Astrocyte (in vitro differentiated cells and primary cell): ENCODE results near the gene DUSP12. TPM values are rescaled to one million over a fixed set of nuclear protein-coding genes. Genes with fewer than 3 reads are reported as not detected.
A peak's percentile ranks its signal among the peaks of the same experiment; 100 is the strongest.

ENCODE experiments used
- DNase-seq: peaks from one replicate; pipeline ENCODE4 v3.0.0-alpha.2; 2010; ENCODE audit warnings: low read depth
- FAIRE-seq: peaks from 2 replicates; lab custom pipeline; 2011; peaks lifted over from hg19 to GRCh38; lab: Jason Lieb, UNC
- H2AFZ ChIP-seq: 2 replicates; pipeline ENCODE4 v1.6.0; 2012; ENCODE audit warnings: low read depth, low read length, inconsistent platforms
- H3K27ac ChIP-seq: 2 replicates; pipeline ENCODE4 v1.5.1; 2011; ENCODE audit warnings: low read depth, low read length, inconsistent platforms
- H3K27me3 ChIP-seq: 2 replicates; pipeline ENCODE4 v1.6.0; 2011; ENCODE audit warnings: low read length, inconsistent platforms; ENCODE audit not compliant: insufficient read depth
- H3K36me3 ChIP-seq: 2 replicates; pipeline ENCODE4 v1.5.1; 2011; ENCODE audit warnings: low read length, inconsistent platforms; ENCODE audit not compliant: insufficient read depth
- H3K4me1 ChIP-seq: 2 replicates; pipeline ENCODE4 v1.5.1; 2011; ENCODE audit warnings: low read length, inconsistent platforms; ENCODE audit not compliant: insufficient read depth
- H3K4me2 ChIP-seq: 2 replicates; pipeline ENCODE4 v1.6.0; 2012; ENCODE audit warnings: low read length, inconsistent platforms
- H3K4me3 ChIP-seq: 2 replicates; pipeline ENCODE4 v1.5.1; 2011; ENCODE audit warnings: low read depth, mild to moderate bottlenecking, low read length, inconsistent platforms; ENCODE audit not compliant: insufficient read depth
- H3K79me2 ChIP-seq: 2 replicates; pipeline ENCODE4 v1.6.0; 2012; ENCODE audit warnings: mild to moderate bottlenecking, low read length, inconsistent platforms; ENCODE audit not compliant: insufficient read depth
- H3K9ac ChIP-seq: 2 replicates; pipeline ENCODE4 v1.6.0; 2012; ENCODE audit warnings: mild to moderate bottlenecking, low read length, inconsistent platforms
- H3K9me3 ChIP-seq: 2 replicates; pipeline ENCODE4 v1.5.1; 2012; ENCODE audit warnings: low read depth, mild to moderate bottlenecking, low read length, inconsistent platforms; ENCODE audit not compliant: insufficient read depth
- H4K20me1 ChIP-seq: 2 replicates; pipeline ENCODE4 v1.6.0; 2012; ENCODE audit warnings: low read length, inconsistent platforms; ENCODE audit not compliant: insufficient read depth
- H3K27ac Mint-ChIP-seq: one replicate; pipeline ENCODE4 v1.8.0; 2021; ENCODE audit warnings: mild to moderate bottlenecking, mixed read lengths; ENCODE audit not compliant: unreplicated experiment
- H3K27me3 Mint-ChIP-seq: one replicate; pipeline ENCODE4 v1.8.0; 2021; ENCODE audit warnings: low read depth, mixed read lengths; ENCODE audit not compliant: unreplicated experiment
- H3K36me3 Mint-ChIP-seq: one replicate; pipeline ENCODE4 v1.8.0; 2021; ENCODE audit warnings: low read depth, mixed read lengths; ENCODE audit not compliant: unreplicated experiment
- H3K4me1 Mint-ChIP-seq: one replicate; pipeline ENCODE4 v1.8.0; 2021; ENCODE audit warnings: low read depth, mixed read lengths; ENCODE audit not compliant: unreplicated experiment
- H3K4me3 Mint-ChIP-seq: one replicate; pipeline ENCODE4 v1.8.0; 2021; ENCODE audit warnings: mild to moderate bottlenecking, moderate library complexity, mixed read lengths; ENCODE audit not compliant: unreplicated experiment
- H3K9me3 Mint-ChIP-seq: one replicate; pipeline ENCODE4 v1.8.0; 2021; ENCODE audit warnings: mild to moderate bottlenecking, mixed read lengths; ENCODE audit not compliant: unreplicated experiment
- EZH2 ChIP-seq: IDR thresholded peaks from 2 replicates; pipeline ENCODE4 v1.6.1; 2012; ENCODE audit warnings: mild to moderate bottlenecking, low read length, inconsistent platforms; ENCODE audit not compliant: insufficient read depth
- total RNA-seq: library from RNA; stranded (reverse); gene quantifications from 2 replicates; pipeline ENCODE4 v1.2.1, GENCODE V29; 2021
- TF ChIP-seq, protein P1 (sequence below): IDR thresholded peaks from 2 replicates; pipeline ENCODE4 v1.5.1; 2011; ENCODE audit warnings: low read depth, mild to moderate bottlenecking, inconsistent platforms, low read length, moderate library complexity; ENCODE audit not compliant: insufficient read depth

The DUSP12 gene
- total RNA-seq, 1 donor from 2014 or later, result 34.7 TPM

DNA sequence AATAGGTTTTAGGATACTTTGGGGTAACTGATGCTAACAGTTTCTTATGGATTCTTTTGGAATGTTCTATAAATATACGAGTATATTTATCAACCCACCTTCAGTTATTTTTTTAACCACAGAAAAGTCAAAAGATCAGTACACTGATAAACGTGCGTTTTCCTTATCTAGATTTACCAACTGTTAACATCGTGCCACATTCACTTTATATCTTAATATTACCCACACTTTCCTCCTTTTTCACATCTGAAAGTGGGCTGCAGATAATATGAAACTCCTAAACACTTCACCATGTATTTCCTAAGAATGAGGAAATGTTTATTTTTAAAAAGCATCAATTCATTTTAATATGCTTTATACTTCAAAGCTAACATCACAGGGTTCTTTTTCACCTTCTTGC lies 24.2 kb downstream of the DUSP12 start:
- FAIRE-seq, result peak; percentile 9
- Histone ChIP-seq H3K4me3 (no peak overlapping the region), H3K27ac (no peak overlapping the region), H3K9ac (no peak overlapping the region), H4K20me1 (peaks cover 54% of the 10 kb centered on the region), H3K9me3 (no peaks in the 10 kb centered on the region), H2AFZ (no peak overlapping the region), H3K4me1 (peaks cover 4% of the 10 kb centered on the region), H3K36me3 (no peaks in the 10 kb centered on the region), H3K79me2 (peaks cover 77% of the 10 kb centered on the region), H3K4me2 (no peak overlapping the region), H3K27me3 (no peaks in the 10 kb centered on the region)
- Mint-ChIP-seq H3K4me1 (peaks cover 3% of the 10 kb centered on the region), H3K9me3 (no peaks in the 10 kb centered on the region), H3K36me3 (no peaks in the 10 kb centered on the region), H3K4me3 (no peak overlapping the region), H3K27me3 (no peaks in the 10 kb centered on the region), H3K27ac (no peak overlapping the region)
- no peak for DNase-seq
- TF ChIP-seq, protein P1, sequence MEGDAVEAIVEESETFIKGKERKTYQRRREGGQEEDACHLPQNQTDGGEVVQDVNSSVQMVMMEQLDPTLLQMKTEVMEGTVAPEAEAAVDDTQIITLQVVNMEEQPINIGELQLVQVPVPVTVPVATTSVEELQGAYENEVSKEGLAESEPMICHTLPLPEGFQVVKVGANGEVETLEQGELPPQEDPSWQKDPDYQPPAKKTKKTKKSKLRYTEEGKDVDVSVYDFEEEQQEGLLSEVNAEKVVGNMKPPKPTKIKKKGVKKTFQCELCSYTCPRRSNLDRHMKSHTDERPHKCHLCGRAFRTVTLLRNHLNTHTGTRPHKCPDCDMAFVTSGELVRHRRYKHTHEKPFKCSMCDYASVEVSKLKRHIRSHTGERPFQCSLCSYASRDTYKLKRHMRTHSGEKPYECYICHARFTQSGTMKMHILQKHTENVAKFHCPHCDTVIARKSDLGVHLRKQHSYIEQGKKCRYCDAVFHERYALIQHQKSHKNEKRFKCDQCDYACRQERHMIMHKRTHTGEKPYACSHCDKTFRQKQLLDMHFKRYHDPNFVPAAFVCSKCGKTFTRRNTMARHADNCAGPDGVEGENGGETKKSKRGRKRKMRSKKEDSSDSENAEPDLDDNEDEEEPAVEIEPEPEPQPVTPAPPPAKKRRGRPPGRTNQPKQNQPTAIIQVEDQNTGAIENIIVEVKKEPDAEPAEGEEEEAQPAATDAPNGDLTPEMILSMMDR, result no peak
- TF ChIP-seq EZH2, result no peak

DNA sequence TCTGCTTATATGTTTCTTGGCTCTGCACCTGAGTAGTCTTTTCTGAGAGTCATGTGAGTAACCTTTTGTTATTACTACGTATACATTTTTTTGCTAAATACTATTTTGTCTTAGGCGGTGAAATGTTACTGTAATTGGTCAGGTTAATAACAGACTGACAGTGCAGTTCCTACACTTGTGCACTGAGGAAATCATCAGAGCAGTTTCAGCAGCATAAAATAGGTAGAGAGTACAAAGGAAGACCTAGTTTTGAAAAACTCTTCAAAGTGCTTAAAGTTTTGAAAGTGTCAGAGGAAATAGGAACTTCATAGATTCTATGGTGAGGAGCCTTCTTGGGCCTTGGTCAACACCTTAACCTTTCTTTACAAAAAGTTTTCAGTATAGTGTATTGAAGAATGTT lies 27.7 kb downstream of the DUSP12 start:
- H3K4me3 ChIP-seq, result no peak overlapping the region
- no peaks in the 10 kb centered on the region for H3K27me3 ChIP-seq
- no peaks in the 10 kb centered on the region for H3K4me1 ChIP-seq
- H3K9me3 ChIP-seq, result no peaks in the 10 kb centered on the region
- H3K36me3 ChIP-seq, result no peaks in the 10 kb centered on the region
- DNase-seq, result no peak
- FAIRE-seq, result no peak
- H3K79me2 ChIP-seq, result peaks cover 46% of the 10 kb centered on the region
- H3K27ac ChIP-seq, result no peak overlapping the region
- Mint-ChIP-seq H3K36me3 (no peaks in the 10 kb centered on the region), H3K9me3 (no peaks in the 10 kb centered on the region), H3K4me1 (no peaks in the 10 kb centered on the region), H3K4me3 (no peak overlapping the region), H3K27ac (no peak overlapping the region), H3K27me3 (no peaks in the 10 kb centered on the region)
- H2AFZ ChIP-seq, result no peak overlapping the region
- H3K9ac ChIP-seq, result no peak overlapping the region
- H4K20me1 ChIP-seq, result peaks cover 34% of the 10 kb centered on the region
- H3K4me2 ChIP-seq, result no peak overlapping the region
- TF ChIP-seq EZH2, result no peak
- TF ChIP-seq, protein P1, result no peak

DNA sequence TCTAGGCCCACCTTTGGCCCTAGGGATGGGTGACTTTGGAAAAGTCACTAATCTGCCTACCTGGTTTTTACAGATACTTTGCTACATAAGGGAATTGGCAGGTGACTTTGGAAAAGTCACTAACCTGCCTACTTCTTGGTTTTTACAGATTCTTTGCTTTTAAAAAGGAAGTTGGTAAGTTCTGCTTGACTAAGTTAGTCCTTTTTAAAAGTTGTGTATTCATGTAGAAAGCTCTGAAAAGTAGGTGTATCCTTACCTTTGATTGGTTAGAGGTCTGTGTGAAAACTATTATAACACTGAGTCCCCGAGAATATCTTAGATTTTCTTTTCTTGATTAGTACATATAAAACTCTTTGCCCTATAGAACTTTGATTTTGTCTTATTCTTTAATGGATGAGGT lies 28.9 kb downstream of the DUSP12 start:
- H2AFZ ChIP-seq, result no peak overlapping the region
- no peaks in the 10 kb centered on the region for H3K9me3 ChIP-seq
- H3K4me3 ChIP-seq, result no peak overlapping the region
- no peaks in the 10 kb centered on the region for H3K4me1 ChIP-seq
- H3K9me3 Mint-ChIP-seq, result no peaks in the 10 kb centered on the region
- H3K4me1 Mint-ChIP-seq, result no peaks in the 10 kb centered on the region
- peaks cover 39% of the 10 kb centered on the region for H3K79me2 ChIP-seq
- H3K4me2 ChIP-seq, result no peak overlapping the region
- H3K27me3 Mint-ChIP-seq, result no peaks in the 10 kb centered on the region
- H3K27me3 ChIP-seq, result no peaks in the 10 kb centered on the region
- no peak overlapping the region for H3K27ac ChIP-seq
- DNase-seq (no peak), FAIRE-seq (peak; percentile 45)
- H3K36me3 ChIP-seq, result no peaks in the 10 kb centered on the region
- TF ChIP-seq, protein P1, result no peak
- TF ChIP-seq EZH2, result no peak
- peaks cover 29% of the 10 kb centered on the region for H4K20me1 ChIP-seq
- H3K9ac ChIP-seq, result no peak overlapping the region
- no peak overlapping the region for H3K4me3 Mint-ChIP-seq
- H3K36me3 Mint-ChIP-seq, result peaks cover 3% of the 10 kb centered on the region
- no peak overlapping the region for H3K27ac Mint-ChIP-seq
